ENCODE results near the gene HOOK1. TPM values are rescaled to one million over a fixed set of nuclear protein-coding genes. Genes with fewer than 3 reads are reported as not detected.

HOOK1 gene
- total and polyA plus RNA-seq, 2 of the 13 experiments (the other 11 are each of a cell fraction or from before 2014, with no cell fraction given): 11.3 to 24.2 TPM

DNA sequence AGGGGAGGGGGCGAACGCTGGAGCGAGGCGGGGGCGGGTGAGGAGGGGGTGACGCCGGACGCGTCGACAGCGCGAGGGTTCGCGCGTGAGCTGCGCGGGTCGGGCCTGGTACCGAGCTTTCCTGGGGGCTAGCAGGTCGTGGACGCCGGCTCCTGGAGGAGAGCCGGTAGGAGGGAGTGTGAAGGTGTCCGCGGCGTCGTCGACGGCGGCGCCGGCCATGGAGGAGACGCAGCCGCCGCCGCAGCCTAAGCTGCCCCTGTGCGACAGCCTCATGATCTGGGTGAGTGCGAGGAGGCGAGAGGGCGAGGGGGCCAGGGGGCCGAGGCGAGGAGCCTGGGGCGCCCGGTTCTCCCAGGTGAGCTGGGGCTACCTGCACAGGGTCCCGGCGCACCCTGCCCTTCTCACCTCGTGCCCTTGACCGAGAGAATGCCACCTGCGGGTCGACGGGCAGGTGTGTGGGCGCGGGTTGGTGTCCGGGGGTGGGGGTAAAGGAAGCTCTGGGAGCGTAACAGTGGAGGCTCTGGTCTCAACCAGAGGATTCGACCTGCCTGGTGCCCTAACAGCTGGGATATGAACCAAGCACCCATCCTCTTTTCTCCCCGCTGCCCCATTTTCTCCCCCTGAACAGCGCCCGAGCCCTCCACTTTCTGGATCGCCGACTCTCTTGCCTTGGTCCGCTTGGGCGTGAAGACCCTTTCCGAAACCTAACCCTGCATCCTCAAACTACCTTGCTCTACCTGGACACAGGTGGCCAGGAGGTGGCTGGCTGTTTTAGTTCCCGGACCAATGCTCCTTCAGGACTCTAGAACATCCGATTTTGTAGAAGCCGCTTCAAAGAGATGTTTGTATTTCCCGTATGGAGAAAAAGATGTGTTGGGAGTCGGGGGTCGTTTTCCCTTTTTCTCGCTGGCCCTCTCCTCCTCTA, at the start of gene HOOK1 (continued):
- TF ChIP-seq, protein P1, sequence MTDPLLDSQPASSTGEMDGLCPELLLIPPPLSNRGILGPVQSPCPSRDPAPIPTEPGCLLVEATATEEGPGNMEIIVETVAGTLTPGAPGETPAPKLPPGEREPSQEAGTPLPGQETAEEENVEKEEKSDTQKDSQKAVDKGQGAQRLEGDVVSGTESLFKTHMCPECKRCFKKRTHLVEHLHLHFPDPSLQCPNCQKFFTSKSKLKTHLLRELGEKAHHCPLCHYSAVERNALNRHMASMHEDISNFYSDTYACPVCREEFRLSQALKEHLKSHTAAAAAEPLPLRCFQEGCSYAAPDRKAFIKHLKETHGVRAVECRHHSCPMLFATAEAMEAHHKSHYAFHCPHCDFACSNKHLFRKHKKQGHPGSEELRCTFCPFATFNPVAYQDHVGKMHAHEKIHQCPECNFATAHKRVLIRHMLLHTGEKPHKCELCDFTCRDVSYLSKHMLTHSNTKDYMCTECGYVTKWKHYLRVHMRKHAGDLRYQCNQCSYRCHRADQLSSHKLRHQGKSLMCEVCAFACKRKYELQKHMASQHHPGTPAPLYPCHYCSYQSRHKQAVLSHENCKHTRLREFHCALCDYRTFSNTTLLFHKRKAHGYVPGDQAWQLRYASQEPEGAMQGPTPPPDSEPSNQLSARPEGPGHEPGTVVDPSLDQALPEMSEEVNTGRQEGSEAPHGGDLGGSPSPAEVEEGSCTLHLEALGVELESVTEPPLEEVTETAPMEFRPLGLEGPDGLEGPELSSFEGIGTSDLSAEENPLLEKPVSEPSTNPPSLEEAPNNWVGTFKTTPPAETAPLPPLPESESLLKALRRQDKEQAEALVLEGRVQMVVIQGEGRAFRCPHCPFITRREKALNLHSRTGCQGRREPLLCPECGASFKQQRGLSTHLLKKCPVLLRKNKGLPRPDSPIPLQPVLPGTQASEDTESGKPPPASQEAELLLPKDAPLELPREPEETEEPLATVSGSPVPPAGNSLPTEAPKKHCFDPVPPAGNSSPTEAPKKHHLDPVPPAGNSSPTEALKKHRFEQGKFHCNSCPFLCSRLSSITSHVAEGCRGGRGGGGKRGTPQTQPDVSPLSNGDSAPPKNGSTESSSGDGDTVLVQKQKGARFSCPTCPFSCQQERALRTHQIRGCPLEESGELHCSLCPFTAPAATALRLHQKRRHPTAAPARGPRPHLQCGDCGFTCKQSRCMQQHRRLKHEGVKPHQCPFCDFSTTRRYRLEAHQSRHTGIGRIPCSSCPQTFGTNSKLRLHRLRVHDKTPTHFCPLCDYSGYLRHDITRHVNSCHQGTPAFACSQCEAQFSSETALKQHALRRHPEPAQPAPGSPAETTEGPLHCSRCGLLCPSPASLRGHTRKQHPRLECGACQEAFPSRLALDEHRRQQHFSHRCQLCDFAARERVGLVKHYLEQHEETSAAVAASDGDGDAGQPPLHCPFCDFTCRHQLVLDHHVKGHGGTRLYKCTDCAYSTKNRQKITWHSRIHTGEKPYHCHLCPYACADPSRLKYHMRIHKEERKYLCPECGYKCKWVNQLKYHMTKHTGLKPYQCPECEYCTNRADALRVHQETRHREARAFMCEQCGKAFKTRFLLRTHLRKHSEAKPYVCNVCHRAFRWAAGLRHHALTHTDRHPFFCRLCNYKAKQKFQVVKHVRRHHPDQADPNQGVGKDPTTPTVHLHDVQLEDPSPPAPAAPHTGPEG (CRISPR knock-in tag; IDR thresholded peaks at IDR 0.05): no peak
- TF ChIP-seq ZNF331 (CRISPR knock-in tag; IDR thresholded peaks at IDR 0.05) (no peak), HIC2 (CRISPR knock-in tag; IDR thresholded peaks at IDR 0.05; ENCODE audit: low read depth) (peak; percentile 63; the same call in 1 of the 2 replicates), TGIF2 (CRISPR knock-in tag; IDR thresholded peaks at IDR 0.05) (no peak), MXD3 (CRISPR knock-in tag; IDR thresholded peaks at IDR 0.05) (peak; percentile 86), MBNL3 (CRISPR knock-in tag; conservative IDR thresholded peaks at IDR 0.05) (no peak), CSRNP1 (CRISPR knock-in tag; IDR thresholded peaks at IDR 0.05) (no peak; the same call in 1 of the 2 replicates), AGO2 (optimal IDR thresholded peaks at IDR 0.05; ENCODE audit: low read depth, low read length) (no peak), GMEB1 (CRISPR knock-in tag; IDR thresholded peaks at IDR 0.05; ENCODE audit: borderline replicate concordance) (peak; percentile 61; the same call in 1 of the 2 replicates), SMAD9 (CRISPR knock-in tag; IDR thresholded peaks at IDR 0.05) (no peak), MEIS2 (CRISPR knock-in tag; IDR thresholded peaks at IDR 0.05) (no peak), SIN3A (IDR thresholded peaks at IDR 0.05; ENCODE audit: borderline replicate concordance, low read depth, low read length) (peak; percentile 55; the same call in 1 of the 2 replicates)
- TF ChIP-seq, protein P2, sequence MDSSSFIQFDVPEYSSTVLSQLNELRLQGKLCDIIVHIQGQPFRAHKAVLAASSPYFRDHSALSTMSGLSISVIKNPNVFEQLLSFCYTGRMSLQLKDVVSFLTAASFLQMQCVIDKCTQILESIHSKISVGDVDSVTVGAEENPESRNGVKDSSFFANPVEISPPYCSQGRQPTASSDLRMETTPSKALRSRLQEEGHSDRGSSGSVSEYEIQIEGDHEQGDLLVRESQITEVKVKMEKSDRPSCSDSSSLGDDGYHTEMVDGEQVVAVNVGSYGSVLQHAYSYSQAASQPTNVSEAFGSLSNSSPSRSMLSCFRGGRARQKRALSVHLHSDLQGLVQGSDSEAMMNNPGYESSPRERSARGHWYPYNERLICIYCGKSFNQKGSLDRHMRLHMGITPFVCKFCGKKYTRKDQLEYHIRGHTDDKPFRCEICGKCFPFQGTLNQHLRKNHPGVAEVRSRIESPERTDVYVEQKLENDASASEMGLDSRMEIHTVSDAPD (CRISPR knock-in tag; IDR thresholded peaks at IDR 0.05): no peak

Measured in HepG2 (cell line).